Measurements from ENCODE around the gene RPS6KA5.

Gene RPS6KA5

GRCh38 chr14:91004987-91005386 lies 55.5 kb downstream of the RPS6KA5 start:
- no peaks in the 10 kb centered on the region for H3K9me3 ChIP-seq (ENCODE audit: low read length)
- H3K27me3 ChIP-seq (ENCODE audit: control insufficient read depth in 1 of 2, insufficient read depth in 2 of 2, low read length in 2 of 2) = no peaks in the 10 kb centered on the region
- no peak overlapping the region for H3K27ac ChIP-seq (ENCODE audit: low read depth, low read length)
- H3K4me1 ChIP-seq (ENCODE audit: insufficient read depth, low read length) = peaks cover 34% of the 10 kb centered on the region
- no peak overlapping the region for H3K4me3 ChIP-seq (ENCODE audit: low read depth in 1 of 2, low read length in 2 of 2)
- H3K9ac ChIP-seq (ENCODE audit: low read length) = no peak overlapping the region
- H3K36me3 ChIP-seq (ENCODE audit: insufficient read depth, low read length) = no peaks in the 10 kb centered on the region

- Histone ChIP-seq H3K27ac (ENCODE audit: low read depth, low read length) (no peak overlapping the region), H3K36me3 (ENCODE audit: insufficient read depth, low read length) (no peaks in the 10 kb centered on the region), H3K4me1 (ENCODE audit: insufficient read depth, low read length) (peaks cover 16% of the 10 kb centered on the region), H3K4me3 (ENCODE audit: low read depth in 1 of 2, low read length in 2 of 2) (no peak overlapping the region), H3K9ac (ENCODE audit: low read length) (no peak overlapping the region), H3K27me3 (ENCODE audit: control insufficient read depth in 1 of 2, insufficient read depth in 2 of 2, low read length in 2 of 2) (no peaks in the 10 kb centered on the region), H3K9me3 (ENCODE audit: low read length) (no peaks in the 10 kb centered on the region)
Observed at GRCh38 chr14:90999299-90999698, 61.1 kb downstream of the RPS6KA5 start.

GRCh38 chr14:90996967-90997366 lies 63.5 kb downstream of the RPS6KA5 start:
- H3K4me3 ChIP-seq (ENCODE audit: low read depth in 1 of 2, low read length in 2 of 2) = no peak overlapping the region
- peaks cover 13% of the 10 kb centered on the region for H3K4me1 ChIP-seq (ENCODE audit: insufficient read depth, low read length)
- no peaks in the 10 kb centered on the region for H3K9me3 ChIP-seq (ENCODE audit: low read length)
- no peak overlapping the region for H3K9ac ChIP-seq (ENCODE audit: low read length)
- H3K36me3 ChIP-seq (ENCODE audit: insufficient read depth, low read length) = no peaks in the 10 kb centered on the region
- H3K27me3 ChIP-seq (ENCODE audit: control insufficient read depth in 1 of 2, insufficient read depth in 2 of 2, low read length in 2 of 2) = no peaks in the 10 kb centered on the region
- H3K27ac ChIP-seq (ENCODE audit: low read depth, low read length) = no peak overlapping the region

GRCh38 chr14:90995785-90996184 lies 64.7 kb downstream of the RPS6KA5 start:
- Histone ChIP-seq H3K9ac (ENCODE audit: low read length) (no peak overlapping the region), H3K27ac (ENCODE audit: low read depth, low read length) (no peak overlapping the region), H3K36me3 (ENCODE audit: insufficient read depth, low read length) (no peaks in the 10 kb centered on the region), H3K27me3 (ENCODE audit: control insufficient read depth in 1 of 2, insufficient read depth in 2 of 2, low read length in 2 of 2) (no peaks in the 10 kb centered on the region), H3K4me3 (ENCODE audit: low read depth in 1 of 2, low read length in 2 of 2) (no peak overlapping the region), H3K4me1 (ENCODE audit: insufficient read depth, low read length) (peaks cover 13% of the 10 kb centered on the region), H3K9me3 (ENCODE audit: low read length) (no peaks in the 10 kb centered on the region)

GRCh38 chr14:90993792-90994191 lies 66.6 kb downstream of the RPS6KA5 start:
- H3K4me1 ChIP-seq (ENCODE audit: insufficient read depth, low read length) = peaks cover 2% of the 10 kb centered on the region
- H3K36me3 ChIP-seq (ENCODE audit: insufficient read depth, low read length) = no peaks in the 10 kb centered on the region
- no peaks in the 10 kb centered on the region for H3K27me3 ChIP-seq (ENCODE audit: control insufficient read depth in 1 of 2, insufficient read depth in 2 of 2, low read length in 2 of 2)
- H3K4me3 ChIP-seq (ENCODE audit: low read depth in 1 of 2, low read length in 2 of 2) = no peak overlapping the region
- no peak overlapping the region for H3K27ac ChIP-seq (ENCODE audit: low read depth, low read length)
- no peak overlapping the region for H3K9ac ChIP-seq (ENCODE audit: low read length)
- no peaks in the 10 kb centered on the region for H3K9me3 ChIP-seq (ENCODE audit: low read length)

GRCh38 chr14:90991690-90992443 lies 68.6 kb downstream of the RPS6KA5 start:
- H3K27me3 ChIP-seq (ENCODE audit: control insufficient read depth in 1 of 2, insufficient read depth in 2 of 2, low read length in 2 of 2) = no peaks in the 10 kb centered on the region
- no peak overlapping the region for H3K27ac ChIP-seq (ENCODE audit: low read depth, low read length)

GRCh38 chr14:90990141-90990540 lies 70.3 kb downstream of the RPS6KA5 start:
- no peaks in the 10 kb centered on the region for H3K36me3 ChIP-seq (ENCODE audit: insufficient read depth, low read length)
- H3K9ac ChIP-seq (ENCODE audit: low read length) = no peak overlapping the region
- H3K27me3 ChIP-seq (ENCODE audit: control insufficient read depth in 1 of 2, insufficient read depth in 2 of 2, low read length in 2 of 2) = no peaks in the 10 kb centered on the region
- H3K27ac ChIP-seq (ENCODE audit: low read depth, low read length) = no peak overlapping the region
- no peak overlapping the region for H3K4me3 ChIP-seq (ENCODE audit: low read depth in 1 of 2, low read length in 2 of 2)
- no peaks in the 10 kb centered on the region for H3K4me1 ChIP-seq (ENCODE audit: insufficient read depth, low read length)
- no peaks in the 10 kb centered on the region for H3K9me3 ChIP-seq (ENCODE audit: low read length)

More at GRCh38 chr14:90991690-90992443, 68.6 kb downstream of the RPS6KA5 start:
- no peaks in the 10 kb centered on the region for H3K36me3 ChIP-seq (ENCODE audit: insufficient read depth, low read length)
- H3K4me3 ChIP-seq (ENCODE audit: low read depth in 1 of 2, low read length in 2 of 2) = no peak overlapping the region
- no peaks in the 10 kb centered on the region for H3K4me1 ChIP-seq (ENCODE audit: insufficient read depth, low read length)
- H3K9ac ChIP-seq (ENCODE audit: low read length) = no peak overlapping the region
- H3K9me3 ChIP-seq (ENCODE audit: low read length) = no peaks in the 10 kb centered on the region

- Histone ChIP-seq H3K36me3 (ENCODE audit: insufficient read depth, low read length) (no peaks in the 10 kb centered on the region), H3K4me3 (ENCODE audit: low read depth in 1 of 2, low read length in 2 of 2) (no peak overlapping the region), H3K27ac (ENCODE audit: low read depth, low read length) (no peak overlapping the region), H3K9me3 (ENCODE audit: low read length) (no peaks in the 10 kb centered on the region), H3K4me1 (ENCODE audit: insufficient read depth, low read length) (no peaks in the 10 kb centered on the region), H3K27me3 (ENCODE audit: control insufficient read depth in 1 of 2, insufficient read depth in 2 of 2, low read length in 2 of 2) (no peaks in the 10 kb centered on the region), H3K9ac (ENCODE audit: low read length) (no peak overlapping the region)
Observed at GRCh38 chr14:90987140-90987539, 73.3 kb downstream of the RPS6KA5 start.

GRCh38 chr14:90986510-90986909 lies 73.9 kb downstream of the RPS6KA5 start:
- H3K36me3 ChIP-seq (ENCODE audit: insufficient read depth, low read length) = no peaks in the 10 kb centered on the region
- H3K27me3 ChIP-seq (ENCODE audit: control insufficient read depth in 1 of 2, insufficient read depth in 2 of 2, low read length in 2 of 2) = no peaks in the 10 kb centered on the region
- H3K4me3 ChIP-seq (ENCODE audit: low read depth in 1 of 2, low read length in 2 of 2) = no peak overlapping the region
- no peak overlapping the region for H3K27ac ChIP-seq (ENCODE audit: low read depth, low read length)
- no peak overlapping the region for H3K9ac ChIP-seq (ENCODE audit: low read length)
- no peaks in the 10 kb centered on the region for H3K4me1 ChIP-seq (ENCODE audit: insufficient read depth, low read length)
- no peaks in the 10 kb centered on the region for H3K9me3 ChIP-seq (ENCODE audit: low read length)

- H3K27ac ChIP-seq (ENCODE audit: low read depth, low read length) = no peak overlapping the region
- no peak overlapping the region for H3K4me3 ChIP-seq (ENCODE audit: low read depth in 1 of 2, low read length in 2 of 2)
- H3K36me3 ChIP-seq (ENCODE audit: insufficient read depth, low read length) = no peaks in the 10 kb centered on the region
- H3K27me3 ChIP-seq (ENCODE audit: control insufficient read depth in 1 of 2, insufficient read depth in 2 of 2, low read length in 2 of 2) = no peaks in the 10 kb centered on the region
- H3K9ac ChIP-seq (ENCODE audit: low read length) = no peak overlapping the region
- no peaks in the 10 kb centered on the region for H3K4me1 ChIP-seq (ENCODE audit: insufficient read depth, low read length)
- H3K9me3 ChIP-seq (ENCODE audit: low read length) = no peaks in the 10 kb centered on the region
Observed at GRCh38 chr14:90985601-90986242, 74.7 kb downstream of the RPS6KA5 start.

GRCh38 chr14:90983560-90983959 lies 76.9 kb downstream of the RPS6KA5 start:
- Histone ChIP-seq H3K9ac (ENCODE audit: low read length) (no peak overlapping the region), H3K27me3 (ENCODE audit: control insufficient read depth in 1 of 2, insufficient read depth in 2 of 2, low read length in 2 of 2) (no peaks in the 10 kb centered on the region), H3K4me1 (ENCODE audit: insufficient read depth, low read length) (peaks cover 10% of the 10 kb centered on the region), H3K36me3 (ENCODE audit: insufficient read depth, low read length) (no peaks in the 10 kb centered on the region), H3K4me3 (ENCODE audit: low read depth in 1 of 2, low read length in 2 of 2) (no peak overlapping the region), H3K27ac (ENCODE audit: low read depth, low read length) (no peak overlapping the region), H3K9me3 (ENCODE audit: low read length) (no peaks in the 10 kb centered on the region)

GRCh38 chr14:90981636-90982035 lies 78.8 kb downstream of the RPS6KA5 start:
- Histone ChIP-seq H3K27me3 (ENCODE audit: control insufficient read depth in 1 of 2, insufficient read depth in 2 of 2, low read length in 2 of 2) (no peaks in the 10 kb centered on the region), H3K36me3 (ENCODE audit: insufficient read depth, low read length) (peaks cover 10% of the 10 kb centered on the region), H3K9ac (ENCODE audit: low read length) (no peak overlapping the region), H3K9me3 (ENCODE audit: low read length) (no peaks in the 10 kb centered on the region), H3K27ac (ENCODE audit: low read depth, low read length) (no peak overlapping the region), H3K4me1 (ENCODE audit: insufficient read depth, low read length) (peaks cover 10% of the 10 kb centered on the region), H3K4me3 (ENCODE audit: low read depth in 1 of 2, low read length in 2 of 2) (no peak overlapping the region)
